Tongue (tissue), 2 donors: ENCODE data around the gene MTMR10. TPM values are rescaled to one million over a fixed set of nuclear protein-coding genes. Genes with fewer than 3 reads are reported as not detected.
A peak's percentile ranks its signal among the peaks of the same experiment; 100 is the strongest.

Source experiments
- DNase-seq: peaks from one replicate; pipeline ENCODE4 v3.0.0-alpha.2; 2015
- total RNA-seq: library from RNA; depleted of rRNA; stranded (reverse); fragments of >200 nt; gene quantifications from one replicate; pipeline ENCODE4 v1.2.3, GENCODE V29; 2014

MTMR10 gene, protein sequence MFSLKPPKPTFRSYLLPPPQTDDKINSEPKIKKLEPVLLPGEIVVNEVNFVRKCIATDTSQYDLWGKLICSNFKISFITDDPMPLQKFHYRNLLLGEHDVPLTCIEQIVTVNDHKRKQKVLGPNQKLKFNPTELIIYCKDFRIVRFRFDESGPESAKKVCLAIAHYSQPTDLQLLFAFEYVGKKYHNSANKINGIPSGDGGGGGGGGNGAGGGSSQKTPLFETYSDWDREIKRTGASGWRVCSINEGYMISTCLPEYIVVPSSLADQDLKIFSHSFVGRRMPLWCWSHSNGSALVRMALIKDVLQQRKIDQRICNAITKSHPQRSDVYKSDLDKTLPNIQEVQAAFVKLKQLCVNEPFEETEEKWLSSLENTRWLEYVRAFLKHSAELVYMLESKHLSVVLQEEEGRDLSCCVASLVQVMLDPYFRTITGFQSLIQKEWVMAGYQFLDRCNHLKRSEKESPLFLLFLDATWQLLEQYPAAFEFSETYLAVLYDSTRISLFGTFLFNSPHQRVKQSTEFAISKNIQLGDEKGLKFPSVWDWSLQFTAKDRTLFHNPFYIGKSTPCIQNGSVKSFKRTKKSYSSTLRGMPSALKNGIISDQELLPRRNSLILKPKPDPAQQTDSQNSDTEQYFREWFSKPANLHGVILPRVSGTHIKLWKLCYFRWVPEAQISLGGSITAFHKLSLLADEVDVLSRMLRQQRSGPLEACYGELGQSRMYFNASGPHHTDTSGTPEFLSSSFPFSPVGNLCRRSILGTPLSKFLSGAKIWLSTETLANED
- total RNA-seq, result 41.5 TPM

DNA sequence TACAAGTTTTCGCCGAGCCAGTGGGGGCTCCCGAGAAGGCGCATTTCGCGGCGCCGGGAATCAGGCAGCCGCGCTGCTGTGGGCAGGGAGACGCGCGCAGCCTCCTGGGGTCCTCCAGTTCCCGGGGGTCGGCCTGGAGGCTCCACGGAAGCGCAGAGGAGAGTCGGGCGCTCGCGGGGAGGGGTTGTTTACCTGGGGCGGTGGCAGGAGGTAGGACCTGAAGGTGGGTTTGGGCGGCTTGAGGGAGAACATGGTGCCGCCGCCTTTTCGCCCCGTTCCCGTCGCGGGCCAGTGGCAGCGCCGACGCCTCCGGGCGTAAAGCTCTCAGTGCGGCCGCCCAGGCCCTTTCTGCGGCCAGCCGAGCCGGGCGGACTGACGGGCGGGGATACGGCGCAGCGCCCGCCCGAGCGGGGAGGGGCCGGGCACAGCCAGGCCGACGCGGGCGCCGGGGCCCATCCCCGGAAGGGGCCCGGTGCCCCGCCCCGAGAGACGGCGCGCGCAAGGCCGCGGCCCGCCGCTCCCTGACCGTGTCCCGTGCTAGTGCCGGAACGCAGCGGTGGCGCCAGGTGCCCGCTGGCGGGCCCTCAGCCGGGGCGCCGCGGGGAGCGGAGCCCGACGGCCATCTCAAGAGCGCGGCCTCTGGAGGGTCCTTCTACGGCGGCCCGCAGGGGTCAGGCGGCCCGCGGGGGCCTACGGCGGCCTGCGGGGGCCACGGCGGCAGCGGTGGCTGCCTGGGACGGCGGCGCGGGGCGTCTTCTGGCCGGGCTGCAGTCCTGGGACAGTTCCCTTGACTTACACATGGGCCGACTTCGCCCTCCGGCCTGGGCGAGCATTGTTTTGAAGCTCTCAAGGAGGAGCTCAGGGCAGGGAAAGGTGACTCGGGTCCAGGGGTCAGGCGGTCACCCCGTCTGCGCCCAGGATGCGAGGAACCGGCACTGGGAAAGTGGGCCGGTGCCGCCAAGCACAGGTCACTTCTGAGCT, at the start of gene MTMR10:
Gene MTMR10, minus strand, starts transcription at position 374 of the 981 bp plus-strand sequence. Its CDS starts 122 bp downstream, at position 252.
- peak; percentile 88 for DNase-seq

- DNase-seq, result no peak
These were observed 49.2 kb upstream of the MTMR10 start for GRCh38 chr15:31040611-31041010.

DNA sequence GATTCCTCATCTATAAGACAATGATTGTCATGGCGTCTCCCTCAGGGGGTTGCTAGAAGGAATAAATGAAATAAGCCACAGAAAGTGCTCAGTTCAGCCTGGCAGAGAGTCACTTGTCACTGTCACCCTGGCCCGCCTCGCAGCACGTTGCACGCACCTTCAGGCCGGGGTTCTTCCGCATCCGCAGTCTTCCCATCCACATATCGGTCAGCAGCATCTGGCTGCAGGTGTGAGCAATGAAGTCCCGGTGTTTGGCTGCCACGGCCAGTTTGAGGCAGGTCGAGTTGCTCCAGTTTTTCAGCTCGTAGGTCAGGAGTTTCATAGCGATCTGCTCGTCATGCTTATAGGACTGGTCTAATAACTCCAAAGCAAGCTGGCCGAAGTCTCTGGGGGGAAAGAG, 48.5 kb upstream of the MTMR10 start:
- DNase-seq, result no peak

DNA sequence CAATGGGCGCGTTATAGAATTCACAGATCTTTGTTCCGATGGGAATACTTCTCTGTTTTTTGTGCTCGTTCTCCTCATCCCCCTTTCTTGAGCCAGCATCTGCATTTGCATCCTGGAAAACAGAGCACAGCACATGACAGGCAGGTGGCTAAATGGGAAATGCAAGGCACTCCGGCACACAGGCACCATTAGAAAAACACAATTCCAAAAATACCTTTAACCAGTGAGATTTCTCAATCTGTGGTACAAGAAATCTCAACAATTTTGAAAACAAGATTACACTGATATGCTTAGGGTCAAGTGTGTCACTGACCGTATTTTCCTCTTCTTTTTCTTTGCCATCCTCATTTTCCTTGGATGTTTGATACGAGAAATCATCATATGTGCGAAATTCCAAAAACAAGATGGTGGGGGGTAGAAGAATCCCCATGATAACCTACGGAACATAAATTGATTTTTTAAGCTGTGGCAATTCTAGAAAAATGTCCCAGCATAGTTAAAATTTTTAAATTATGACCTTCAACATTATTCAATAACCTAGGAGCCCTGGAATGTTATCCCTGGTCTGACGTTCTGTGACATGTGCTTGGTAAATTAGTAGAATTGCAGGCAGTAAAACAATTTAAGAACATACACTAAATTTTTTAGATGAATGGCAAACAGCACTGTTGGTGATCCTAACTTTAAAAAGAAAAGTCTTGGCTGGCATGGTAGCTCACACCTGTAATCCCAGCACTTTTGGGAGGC, 46.5 kb upstream of the MTMR10 start:
- DNase-seq, result no peak

DNA sequence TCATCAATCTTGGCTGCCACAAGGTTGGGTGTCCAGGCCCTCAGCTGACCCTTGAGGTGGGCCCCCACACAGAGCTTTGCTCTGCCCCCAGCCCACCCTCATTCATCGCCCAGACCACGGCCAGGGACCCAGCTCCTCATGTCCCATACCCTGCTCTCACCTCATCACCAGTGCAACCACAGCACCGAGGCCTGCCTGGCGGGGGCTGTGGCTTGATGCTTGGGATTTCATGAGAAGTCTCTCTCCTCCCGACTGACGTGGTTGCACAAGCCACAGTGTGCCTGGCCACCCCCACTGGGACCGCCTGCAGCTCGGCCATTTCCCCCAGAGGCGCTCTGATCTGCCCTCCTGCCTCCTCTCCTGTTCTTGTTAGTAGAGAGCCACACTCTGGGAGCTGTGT, 45.4 kb upstream of the MTMR10 start:
- no peak for DNase-seq

DNA sequence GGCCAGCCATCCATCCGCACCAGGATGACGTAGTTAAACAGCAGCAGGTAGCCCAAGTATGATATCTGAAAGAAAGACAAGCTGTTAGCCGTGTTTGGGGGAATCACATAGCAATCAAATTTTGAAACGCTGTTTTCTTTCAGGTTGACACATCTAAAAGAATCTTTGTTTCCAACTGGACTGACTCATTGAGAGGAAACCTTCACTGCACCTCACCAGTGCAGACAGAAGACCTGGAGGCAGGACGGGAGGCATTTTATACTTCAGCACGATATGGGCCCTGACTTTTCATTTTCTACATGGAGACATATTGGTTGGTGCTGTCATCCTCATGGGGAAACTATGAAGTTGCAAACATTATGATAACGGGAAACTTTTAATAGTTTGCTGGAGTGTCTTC, 44.2 kb upstream of the MTMR10 start:
- DNase-seq, result no peak

DNA sequence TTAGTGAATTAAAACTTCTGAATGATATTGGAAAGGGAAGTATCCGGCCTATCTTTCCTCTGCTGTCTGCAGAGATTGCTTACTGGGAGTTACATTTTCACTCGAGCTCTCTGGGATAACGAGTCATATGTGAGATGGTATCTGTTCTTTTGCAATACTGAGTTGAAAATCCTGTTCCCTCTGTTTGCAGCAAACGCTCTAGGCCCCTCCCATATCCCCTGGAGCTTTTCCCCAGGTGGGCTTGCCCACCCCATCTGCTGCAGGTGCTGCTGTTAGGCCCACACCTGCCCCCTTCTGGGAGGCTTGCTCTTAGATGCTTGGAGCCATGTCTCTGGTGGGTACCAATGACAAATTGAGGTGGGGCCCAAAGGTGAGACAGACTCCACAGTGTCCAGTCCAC, 42.7 kb upstream of the MTMR10 start:
- peak; percentile 7 for DNase-seq

- DNase-seq, result peak; percentile 39
These were observed 41.5 kb upstream of the MTMR10 start for GRCh38 chr15:31032961-31033371.

DNA sequence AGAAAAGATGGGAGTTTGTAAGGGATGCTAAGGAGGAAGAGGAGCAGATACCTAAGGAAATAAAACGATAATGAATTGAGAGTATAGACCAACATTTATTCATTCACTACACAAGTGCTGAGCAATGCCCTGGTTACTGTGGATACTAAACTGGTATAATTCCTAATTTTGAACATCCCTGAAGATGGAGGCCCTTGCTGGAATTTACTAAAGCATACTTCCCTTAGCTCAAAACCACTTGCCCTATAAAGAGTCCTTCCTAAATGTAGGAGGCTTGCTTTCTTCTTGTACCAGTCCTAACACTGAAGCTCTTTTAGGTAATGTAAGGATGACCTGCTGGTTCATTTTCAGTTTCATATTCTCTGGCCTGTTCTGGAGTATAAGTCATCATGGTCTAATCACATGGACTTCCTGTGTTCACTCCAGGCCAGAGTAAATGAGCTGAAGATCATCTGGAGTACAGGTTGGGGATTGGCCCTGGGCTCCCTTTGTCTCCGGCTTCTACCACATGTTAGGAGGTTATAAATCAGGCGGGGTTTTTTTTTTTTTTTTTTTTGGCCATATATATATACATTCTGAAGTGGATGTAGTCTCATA, 40.1 kb upstream of the MTMR10 start:
- DNase-seq, result no peak

DNA sequence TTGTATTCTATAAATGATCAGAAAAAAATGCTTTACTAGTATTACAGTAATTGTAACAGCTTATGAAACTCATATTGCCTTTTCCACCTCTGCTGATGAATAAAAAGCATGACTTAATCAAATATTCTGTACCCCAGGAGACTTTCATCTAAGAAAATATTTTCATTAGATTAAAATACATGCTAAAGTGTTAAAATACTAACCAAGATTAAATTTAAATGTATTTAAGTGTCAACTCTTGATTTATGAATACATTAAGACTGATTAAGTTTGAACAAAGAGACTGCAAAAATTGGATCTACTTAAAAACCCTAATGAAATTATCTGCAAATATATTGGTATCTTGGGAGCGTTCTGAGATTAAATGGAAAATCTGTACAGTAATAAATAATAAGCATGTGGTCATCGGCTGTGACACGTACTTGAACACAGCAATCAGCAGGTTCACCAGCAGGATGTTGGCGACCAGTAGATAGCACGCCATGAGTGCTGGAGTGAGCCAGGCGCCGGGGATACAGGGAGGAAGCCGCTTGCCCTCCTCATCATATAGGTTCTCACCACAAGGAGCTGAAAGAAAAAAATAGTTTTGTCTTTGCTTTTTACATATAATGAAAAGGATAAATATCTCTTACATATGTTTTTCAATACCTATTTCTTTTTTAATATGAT, 36.6 kb upstream of the MTMR10 start:
- no peak for DNase-seq

GRCh38 chr15:31025996-31026395, 34.6 kb upstream of the MTMR10 start:
- DNase-seq, result no peak

DNA sequence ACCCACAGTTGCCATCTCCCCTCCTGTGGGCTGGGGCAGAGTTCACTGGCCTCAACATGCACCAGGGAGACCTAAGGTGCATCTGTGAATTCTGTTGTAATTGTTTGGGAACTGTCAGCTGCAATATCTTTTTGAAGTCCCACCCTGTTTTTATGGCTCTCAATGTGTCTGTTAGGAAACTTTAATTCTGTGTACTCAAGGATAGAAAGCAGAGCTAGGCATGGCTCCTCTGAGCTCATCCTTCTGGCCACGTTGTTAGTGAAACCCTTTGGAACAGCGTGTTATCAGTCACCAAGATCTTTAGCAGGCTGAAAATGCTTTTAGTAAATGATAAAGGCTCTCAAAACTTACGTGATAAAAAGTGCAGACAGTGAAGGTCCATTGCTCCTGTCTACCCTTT, 33.6 kb upstream of the MTMR10 start:
- DNase-seq, result no peak

DNA sequence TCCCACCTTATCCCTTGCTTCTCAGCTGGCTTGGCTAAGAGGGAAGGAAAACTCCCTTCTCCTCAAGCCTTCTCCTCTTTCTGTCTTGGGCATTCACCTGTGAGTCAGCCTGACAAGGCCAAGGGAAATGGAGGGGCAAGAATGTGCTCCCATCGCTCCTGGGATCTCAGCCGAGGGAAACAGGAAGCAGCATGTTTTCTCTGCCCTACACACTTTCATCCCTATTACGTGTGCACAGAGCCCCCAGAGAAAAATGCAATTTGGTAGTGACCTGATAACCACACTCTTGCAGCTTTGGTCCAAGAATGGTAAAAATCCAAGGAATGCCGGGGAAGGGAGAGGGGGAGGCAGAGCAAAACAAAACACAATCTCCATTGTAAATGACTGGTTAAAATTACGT, 32.9 kb upstream of the MTMR10 start:
- DNase-seq, result no peak

DNA sequence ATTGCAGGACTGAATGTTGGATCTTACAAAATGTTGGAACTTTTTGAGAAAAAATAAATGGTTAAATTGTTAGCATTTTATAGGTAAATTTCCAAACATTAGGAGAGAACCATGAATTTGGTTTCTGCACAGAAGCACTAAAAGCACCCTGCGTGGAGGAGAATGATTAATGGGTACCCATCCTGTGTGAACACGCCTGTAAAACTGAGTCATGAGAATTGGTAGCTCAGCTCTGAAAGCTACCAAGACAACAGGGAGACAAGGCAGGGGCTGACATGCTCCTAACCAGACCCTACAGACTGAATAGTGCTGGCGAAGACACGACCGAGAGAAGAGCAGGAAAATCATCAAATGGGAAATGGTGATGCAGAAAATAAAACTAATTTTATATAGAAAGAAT, 32.4 kb upstream of the MTMR10 start:
- no peak for DNase-seq

DNA sequence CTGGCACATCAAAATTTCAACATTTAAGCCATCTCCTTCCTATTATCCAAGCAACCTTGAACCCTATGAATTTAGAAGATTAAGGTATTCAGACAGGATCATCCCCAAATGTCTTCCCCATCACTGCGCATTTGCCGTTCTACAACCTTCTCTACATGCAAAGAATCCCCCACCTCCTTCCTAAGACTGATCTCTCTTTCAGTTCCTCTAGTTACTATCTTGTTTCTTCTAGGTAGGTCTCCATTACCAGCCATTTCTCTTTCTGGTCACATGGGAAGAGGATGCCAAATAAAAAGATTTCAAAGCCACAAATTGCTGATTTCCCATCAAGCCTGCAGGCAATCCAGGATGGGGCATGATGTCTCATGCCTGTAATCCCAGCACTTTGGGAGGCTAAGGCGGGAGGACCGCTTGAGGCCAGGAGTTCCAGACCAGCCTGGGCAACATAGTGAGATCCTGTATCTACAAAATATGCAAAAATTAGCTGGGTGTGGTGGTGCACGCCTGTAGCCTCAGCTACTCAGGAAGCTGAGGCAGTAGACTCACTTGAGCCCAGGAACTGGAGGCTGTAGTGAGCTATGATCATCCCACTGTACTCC, 29.7 kb upstream of the MTMR10 start:
- no peak for DNase-seq

GRCh38 chr15:31020542-31020941, 29.1 kb upstream of the MTMR10 start:
- DNase-seq, result no peak

DNA sequence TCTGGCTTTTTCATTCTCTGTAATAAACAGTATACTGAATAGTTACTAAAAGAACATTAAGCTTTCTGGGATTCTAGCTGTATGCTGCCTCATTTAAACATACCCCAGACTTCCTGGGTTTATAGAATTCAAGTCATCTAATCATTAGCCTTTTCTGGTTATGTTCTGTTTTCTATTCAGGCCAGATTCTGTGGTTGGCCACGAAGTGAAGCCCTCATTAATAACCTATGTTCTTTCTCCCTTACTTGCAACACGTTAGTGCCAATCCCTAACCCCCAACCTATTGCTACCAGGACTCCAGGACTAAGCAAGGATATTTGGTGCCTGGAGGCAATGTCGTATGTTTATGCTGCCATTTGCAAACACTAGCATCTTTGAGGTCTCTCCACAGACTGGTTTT, 28.6 kb upstream of the MTMR10 start:
- no peak for DNase-seq

- no peak for DNase-seq
These were observed 25.9 kb upstream of the MTMR10 start for GRCh38 chr15:31017311-31017710.

GRCh38 chr15:31016446-31016915, 25.1 kb upstream of the MTMR10 start:
- DNase-seq, result no peak

GRCh38 chr15:31014608-31014925, 23.1 kb upstream of the MTMR10 start:
- no peak for DNase-seq
